Lung (tissue), 12 donors: ENCODE data around the gene YWHAE. TPM values are rescaled to one million over a fixed set of nuclear protein-coding genes. Genes with fewer than 3 reads are reported as not detected.

Source experiments
- ATAC-seq: fragments of 200-7000 bp; cut with Tn5 transposase; one replicate; pipeline ENCODE4 v1.9.1; 2020; ENCODE audit warnings: moderate number of reproducible peaks; ENCODE audit not compliant: insufficient read depth, low FRiP score
- DNase-seq, 3 donors: peaks; one replicate each; pipeline ENCODE4 v3.0.0-alpha.2; 2013 to 2017
- H3K27ac ChIP-seq, 2 donors: one replicate each; pipeline ENCODE4 v1.5.1; 2013; ENCODE audit warnings: mild to moderate bottlenecking in 2 of 2, moderate library complexity in 2 of 2, control low read depth in 1 of 2, inconsistent platforms in 1 of 2, low read depth in 1 of 2, low read length in 1 of 2
- H3K27me3 ChIP-seq, 3 donors: one replicate each; pipeline ENCODE4 v1.5.1; 2013; ENCODE audit warnings: low read length in 2 of 3; ENCODE audit not compliant: control insufficient read depth in 3 of 3, insufficient read depth in 3 of 3
- H3K36me3 ChIP-seq, 4 donors: one replicate each; pipeline ENCODE4 v1.5.1; 2013; ENCODE audit warnings: low read length in 4 of 4, mild to moderate bottlenecking in 1 of 4, moderate library complexity in 1 of 4; ENCODE audit not compliant: control insufficient read depth in 4 of 4, insufficient read depth in 4 of 4
- H3K4me1 ChIP-seq, 5 donors: one replicate each; pipeline ENCODE4 v1.5.1; 2013; ENCODE audit warnings: low read length in 5 of 5, mild to moderate bottlenecking in 2 of 5, moderate library complexity in 1 of 5; ENCODE audit not compliant: control insufficient read depth in 5 of 5, insufficient read depth in 5 of 5
- H3K4me3 ChIP-seq: one replicate; pipeline ENCODE4 v1.5.1; 2013; ENCODE audit warnings: mild to moderate bottlenecking, control low read depth, moderate library complexity
- H3K9ac ChIP-seq, 2 donors: one replicate each; pipeline ENCODE4 v1.5.1; 2013; ENCODE audit warnings: low read length in 2 of 2, control low read depth in 1 of 2; ENCODE audit not compliant: insufficient read depth in 1 of 2
- H3K9me3 ChIP-seq, 4 donors: one replicate each; pipeline ENCODE4 v1.5.1; 2013; ENCODE audit warnings: low read length in 3 of 4, mild to moderate bottlenecking in 1 of 4, moderate library complexity in 1 of 4; ENCODE audit not compliant: control insufficient read depth in 4 of 4, insufficient read depth in 3 of 4
- WGBS, 2 donors: extraction: QIAGEN DNeasy Blood & Tissue Kit; methylation state at CpG; one replicate each; pipeline ENCODE4 v1.1.7; 2013; 5-methylcytosine and 5-hydroxymethylcytosine counted together
- polyA plus RNA-seq, 2 donors: library from polyadenylated mRNA; stranded (reverse); fragments of 200-250 nt; gene quantifications; one replicate each; pipeline ENCODE4 v1.2.1, GENCODE V29; 2013
- total RNA-seq, 2 donors: library from RNA; depleted of rRNA in 1 of 2; stranded (reverse); fragments of >200 nt in 1 of 2; gene quantifications; one replicate each; pipeline ENCODE4 v1.2.1, GENCODE V29; 2014 to 2021
- TF ChIP-seq, protein P1 (sequence below): IDR thresholded peaks from 2 replicates; pipeline ENCODE4 v1.5.1; 2012; ENCODE audit warnings: mild to moderate bottlenecking; ENCODE audit errors: control extremely low read depth, extremely low read depth
- donor health status: control.
- donor health status: control.
- donor health status: Bipolar disorder and iron deficiency.
- donor health status: healthy.
- donor health status: DM: yes; HTN: yes; CAD: no.

The YWHAE gene
- total and polyA plus RNA-seq, 4 donors, result 348 to 432 (median 395) TPM

DNA sequence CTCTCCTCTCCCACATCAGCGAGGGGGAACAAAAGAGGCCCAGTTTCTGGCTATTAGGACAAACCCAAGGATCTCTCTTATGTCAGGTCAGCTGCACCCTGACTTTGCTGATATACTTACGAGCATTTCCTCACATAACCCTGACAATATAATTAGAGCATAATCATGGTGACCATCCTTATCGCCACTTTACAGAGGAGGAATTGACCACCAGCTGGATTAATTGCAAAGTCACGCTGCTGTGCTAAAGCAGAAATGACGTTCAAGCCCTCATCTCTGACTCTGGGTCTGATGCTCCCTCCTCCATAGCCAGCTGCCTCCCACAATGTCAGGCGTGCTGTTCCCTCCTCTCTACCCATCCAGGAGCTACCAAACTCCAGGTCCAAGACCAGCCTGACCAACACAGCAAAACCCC is 78.0 kb downstream of the YWHAE start:
- WGBS, 2 donors, result 70 to 76% methylated on average over 6 of the region's 6 CpGs
- no peak for ATAC-seq

DNA sequence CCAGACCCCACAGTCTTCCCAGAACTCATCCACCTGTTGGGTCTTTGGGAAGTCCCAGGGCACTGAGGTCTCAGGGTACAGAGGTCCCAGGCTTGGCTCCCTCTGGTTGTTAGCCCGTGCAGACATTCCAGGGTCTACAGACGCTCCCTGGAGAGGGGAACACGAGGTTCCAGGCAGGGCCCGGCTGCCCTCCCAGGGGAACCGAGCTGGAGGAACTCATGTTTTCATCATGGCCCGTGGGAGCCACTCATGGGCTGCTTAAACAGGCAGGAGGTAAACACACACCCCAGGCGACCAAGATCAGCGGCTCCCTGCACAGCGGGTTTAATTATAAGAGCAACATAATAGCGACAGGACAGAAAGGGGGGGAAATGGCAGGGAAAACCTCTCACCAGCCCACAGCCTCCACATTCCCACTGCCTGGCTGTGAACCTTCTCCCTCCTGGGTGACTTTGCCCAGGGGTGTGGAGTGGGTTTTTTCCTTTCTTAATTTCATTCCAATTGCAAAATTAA is 84.1 kb downstream of the YWHAE start:
- Histone ChIP-seq H3K27ac (no peak overlapping the region), H3K4me1 (peaks cover 0 to 3% (median 0%) of the 10 kb centered on the region in 5 donors), H3K9ac (no peak overlapping the region), H3K9me3 (no peaks in the 10 kb centered on the region), H3K36me3 (no peaks in the 10 kb centered on the region), H3K27me3 (peaks cover 0 to 8% (median 4%) of the 10 kb centered on the region in 3 donors), H3K4me3 (no peak overlapping the region)
- DNase-seq (no peak), ATAC-seq (no peak)
- TF ChIP-seq, protein P1, sequence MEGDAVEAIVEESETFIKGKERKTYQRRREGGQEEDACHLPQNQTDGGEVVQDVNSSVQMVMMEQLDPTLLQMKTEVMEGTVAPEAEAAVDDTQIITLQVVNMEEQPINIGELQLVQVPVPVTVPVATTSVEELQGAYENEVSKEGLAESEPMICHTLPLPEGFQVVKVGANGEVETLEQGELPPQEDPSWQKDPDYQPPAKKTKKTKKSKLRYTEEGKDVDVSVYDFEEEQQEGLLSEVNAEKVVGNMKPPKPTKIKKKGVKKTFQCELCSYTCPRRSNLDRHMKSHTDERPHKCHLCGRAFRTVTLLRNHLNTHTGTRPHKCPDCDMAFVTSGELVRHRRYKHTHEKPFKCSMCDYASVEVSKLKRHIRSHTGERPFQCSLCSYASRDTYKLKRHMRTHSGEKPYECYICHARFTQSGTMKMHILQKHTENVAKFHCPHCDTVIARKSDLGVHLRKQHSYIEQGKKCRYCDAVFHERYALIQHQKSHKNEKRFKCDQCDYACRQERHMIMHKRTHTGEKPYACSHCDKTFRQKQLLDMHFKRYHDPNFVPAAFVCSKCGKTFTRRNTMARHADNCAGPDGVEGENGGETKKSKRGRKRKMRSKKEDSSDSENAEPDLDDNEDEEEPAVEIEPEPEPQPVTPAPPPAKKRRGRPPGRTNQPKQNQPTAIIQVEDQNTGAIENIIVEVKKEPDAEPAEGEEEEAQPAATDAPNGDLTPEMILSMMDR, result no peak
- WGBS, 2 donors, result 51 to 59% methylated on average over 10 of the region's 10 CpGs

More for the DNA sequence above, 78.0 kb downstream of the YWHAE start:
- Histone ChIP-seq H3K9me3 (no peaks in the 10 kb centered on the region), H3K27me3 (peaks cover 0 to 3% (median 0%) of the 10 kb centered on the region in 3 donors), H3K4me3 (no peak overlapping the region), H3K4me1 (peaks cover 0 to 3% (median 0%) of the 10 kb centered on the region in 5 donors), H3K9ac (no peak overlapping the region), H3K27ac (no peak overlapping the region), H3K36me3 (no peaks in the 10 kb centered on the region)
- TF ChIP-seq, protein P1, result no peak
- DNase-seq, result no peak

DNA sequence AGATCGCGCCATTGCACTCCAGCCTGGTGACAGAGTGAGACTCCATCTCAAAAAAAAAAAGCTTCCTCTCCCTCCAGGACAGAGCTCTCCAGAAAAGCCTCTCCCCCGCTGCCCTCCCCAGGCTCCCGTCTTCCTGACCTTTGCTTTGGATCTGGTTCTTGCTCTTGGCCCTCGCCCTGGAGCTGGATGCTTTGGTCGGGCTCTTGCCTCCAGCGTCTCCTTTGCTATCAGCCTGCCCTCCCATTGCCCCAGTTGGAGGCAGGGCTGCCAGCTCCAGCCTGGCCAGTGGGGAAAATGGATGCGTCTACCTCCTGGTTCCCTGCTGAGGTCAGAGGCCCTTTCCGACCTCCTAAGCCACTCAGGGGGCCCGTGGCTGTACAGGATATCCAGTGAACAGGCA is 84.6 kb downstream of the YWHAE start:
- no peaks in the 10 kb centered on the region for H3K9me3 ChIP-seq
- WGBS, 2 donors, result 73 to 79% methylated on average over 10 of the region's 10 CpGs
- H3K27ac ChIP-seq, result no peak overlapping the region
- H3K36me3 ChIP-seq, result no peaks in the 10 kb centered on the region
- peaks cover 0 to 8% (median 4%) of the 10 kb centered on the region in 3 donors for H3K27me3 ChIP-seq
- peaks cover 0 to 3% (median 0%) of the 10 kb centered on the region in 5 donors for H3K4me1 ChIP-seq
- ATAC-seq (no peak), DNase-seq (no peak)
- no peak overlapping the region for H3K4me3 ChIP-seq
- TF ChIP-seq, protein P1, result no peak
- no peak overlapping the region for H3K9ac ChIP-seq
